G401.6 (cell line): ENCODE measurements around the gene C19orf47.

ENCODE experiments used
- FAIRE-seq: peaks from 2 replicates; lab custom pipeline; 2012; peaks lifted over from hg19 to GRCh38; lab: Jason Lieb, UNC

Gene C19orf47, protein sequence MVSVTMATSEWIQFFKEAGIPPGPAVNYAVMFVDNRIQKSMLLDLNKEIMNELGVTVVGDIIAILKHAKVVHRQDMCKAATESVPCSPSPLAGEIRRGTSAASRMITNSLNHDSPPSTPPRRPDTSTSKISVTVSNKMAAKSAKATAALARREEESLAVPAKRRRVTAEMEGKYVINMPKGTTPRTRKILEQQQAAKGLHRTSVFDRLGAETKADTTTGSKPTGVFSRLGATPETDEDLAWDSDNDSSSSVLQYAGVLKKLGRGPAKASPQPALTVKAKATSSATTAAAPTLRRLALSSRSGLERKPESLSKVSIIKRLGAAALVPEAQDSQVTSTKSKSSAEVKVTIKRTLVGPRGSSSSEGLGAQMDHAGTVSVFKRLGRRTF

DNA sequence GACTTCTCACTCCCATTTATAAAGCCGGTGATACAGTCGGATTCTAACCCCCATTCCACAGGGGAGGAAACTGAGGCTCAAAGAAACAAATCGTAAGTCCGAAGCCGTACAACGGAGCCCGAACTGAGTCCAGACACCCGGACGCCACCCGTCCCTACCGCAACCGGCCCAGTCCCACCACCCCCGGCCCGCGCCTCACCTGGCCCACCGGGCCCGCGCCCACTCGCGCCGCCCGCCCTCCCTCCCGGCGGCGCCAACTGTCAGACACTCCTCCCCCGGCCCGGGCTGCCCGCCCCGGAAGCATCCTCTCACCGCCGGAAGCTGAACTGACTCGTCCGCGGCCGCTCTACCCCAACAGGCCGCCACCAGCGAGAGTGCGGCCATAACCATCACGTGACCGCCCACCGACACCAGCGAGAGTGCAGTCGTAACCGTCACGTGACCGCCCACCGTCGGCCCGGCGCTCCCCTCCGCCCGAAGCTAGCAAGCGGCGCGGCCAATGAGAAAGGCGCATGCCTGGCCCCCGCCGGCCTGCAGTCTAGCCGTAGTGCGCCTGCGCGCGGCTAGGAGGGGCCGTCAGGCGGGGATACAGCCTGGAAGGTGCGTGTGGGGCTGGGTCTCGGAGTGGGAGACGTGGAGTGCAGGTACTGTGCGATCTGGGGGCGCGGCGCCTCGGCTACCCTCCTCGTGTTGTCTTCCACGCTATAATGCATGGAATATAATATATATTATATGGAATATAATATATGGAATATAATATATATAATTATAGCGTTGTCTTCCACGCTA lies at the start of gene C19orf47, which contains the start of gene PLD3:
Gene C19orf47, minus strand, starts transcription at position 273 of the 789 bp plus-strand sequence. CDS start 6,540 bp downstream, outside the sequence.
Gene PLD3, plus strand, starts transcription at position 571 of the 789 bp plus-strand sequence. CDS start 17,789 bp downstream, outside the sequence.
- peak; percentile 95 for FAIRE-seq

DNA sequence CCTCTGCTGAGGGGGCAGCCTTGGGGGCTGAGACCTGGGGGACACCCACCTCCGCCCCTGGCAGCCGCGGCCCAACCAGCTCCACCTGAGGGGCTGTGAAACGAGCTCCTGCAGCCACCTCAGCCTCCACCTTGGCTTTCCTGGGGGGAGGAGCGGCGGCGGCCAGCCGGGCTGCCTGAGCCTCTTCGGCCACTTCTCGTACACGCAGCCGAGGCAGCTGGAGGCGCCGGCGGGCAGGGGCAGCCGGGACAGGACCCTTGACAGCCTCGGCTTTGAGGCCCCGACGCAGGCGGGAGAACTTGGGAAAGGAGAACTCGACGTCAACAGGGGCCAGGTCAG lies 49.3 kb upstream of the C19orf47 start:
- no peak for FAIRE-seq

DNA sequence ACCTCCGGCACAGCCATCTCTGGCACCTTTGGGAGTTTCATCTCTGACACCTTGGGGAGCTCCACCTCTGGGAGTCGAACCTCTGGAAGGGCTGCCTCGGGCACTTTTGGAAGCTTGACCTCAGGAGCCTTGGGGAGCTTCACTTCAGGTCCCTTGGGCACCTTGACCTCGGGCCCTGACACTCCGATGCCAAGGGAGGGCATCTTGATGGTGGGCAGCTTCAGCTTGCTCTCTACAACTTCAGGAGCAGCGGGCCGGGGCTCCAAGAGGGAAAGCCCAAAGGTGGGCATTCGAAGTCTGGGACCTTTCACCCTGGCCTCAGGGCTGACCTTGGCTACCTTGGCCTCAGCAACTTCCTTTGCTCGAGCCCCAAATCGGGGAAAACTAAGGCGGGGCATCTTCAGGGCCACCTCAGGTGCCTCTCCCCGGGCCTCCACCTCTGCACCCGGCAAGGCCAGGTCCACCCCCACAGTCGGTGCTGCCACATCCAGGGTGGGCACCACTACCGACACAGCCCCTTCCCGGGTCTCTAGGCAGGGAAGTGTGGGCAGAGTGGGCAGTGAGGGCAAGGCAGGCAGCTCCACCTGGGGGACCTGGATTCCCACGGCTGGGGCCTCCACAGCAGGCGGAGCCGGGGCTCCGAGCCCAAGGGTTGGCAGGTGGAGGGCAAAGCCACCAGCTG lies 48.8 kb upstream of the C19orf47 start:
- no peak for FAIRE-seq

DNA sequence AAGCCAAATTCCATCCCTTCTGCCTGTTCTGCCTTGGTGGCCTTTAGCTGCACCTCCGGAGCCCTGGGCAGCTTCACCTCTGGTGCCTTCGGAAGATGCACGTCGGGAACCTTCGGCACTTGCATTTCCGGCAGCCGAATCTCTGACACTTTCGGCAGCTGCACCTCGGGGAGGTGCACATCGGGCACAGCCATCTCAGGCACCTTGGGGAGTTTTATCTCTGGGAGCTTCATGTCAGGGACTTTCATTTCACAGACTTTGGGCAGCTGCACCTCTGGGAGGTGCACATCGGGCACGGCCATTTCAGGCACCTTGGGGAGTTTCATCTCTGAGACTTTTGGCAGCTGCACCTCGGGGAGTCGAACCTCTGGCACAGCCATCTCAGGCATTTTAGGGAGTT lies 47.8 kb upstream of the C19orf47 start:
- no peak for FAIRE-seq

DNA sequence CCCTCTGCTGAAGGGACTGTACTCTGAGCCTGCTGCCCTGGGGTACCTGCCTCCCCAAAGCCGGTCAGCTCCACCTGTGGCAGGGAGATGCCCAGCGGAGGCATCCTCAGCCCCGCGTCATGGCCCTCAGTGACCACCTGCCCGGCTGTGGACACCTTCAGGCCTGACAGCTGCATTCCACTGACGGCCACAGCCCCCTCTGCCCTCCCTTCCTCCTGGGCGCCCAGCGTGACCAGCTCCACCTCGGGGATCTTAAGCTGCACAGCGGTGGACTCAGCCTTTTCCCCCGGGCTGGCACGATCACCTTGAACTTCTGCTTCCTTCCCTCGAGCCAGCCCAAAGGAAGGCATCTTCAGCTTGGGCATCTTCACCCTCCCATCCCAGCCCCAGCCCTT lies 46.6 kb upstream of the C19orf47 start:
- FAIRE-seq: no peak

DNA sequence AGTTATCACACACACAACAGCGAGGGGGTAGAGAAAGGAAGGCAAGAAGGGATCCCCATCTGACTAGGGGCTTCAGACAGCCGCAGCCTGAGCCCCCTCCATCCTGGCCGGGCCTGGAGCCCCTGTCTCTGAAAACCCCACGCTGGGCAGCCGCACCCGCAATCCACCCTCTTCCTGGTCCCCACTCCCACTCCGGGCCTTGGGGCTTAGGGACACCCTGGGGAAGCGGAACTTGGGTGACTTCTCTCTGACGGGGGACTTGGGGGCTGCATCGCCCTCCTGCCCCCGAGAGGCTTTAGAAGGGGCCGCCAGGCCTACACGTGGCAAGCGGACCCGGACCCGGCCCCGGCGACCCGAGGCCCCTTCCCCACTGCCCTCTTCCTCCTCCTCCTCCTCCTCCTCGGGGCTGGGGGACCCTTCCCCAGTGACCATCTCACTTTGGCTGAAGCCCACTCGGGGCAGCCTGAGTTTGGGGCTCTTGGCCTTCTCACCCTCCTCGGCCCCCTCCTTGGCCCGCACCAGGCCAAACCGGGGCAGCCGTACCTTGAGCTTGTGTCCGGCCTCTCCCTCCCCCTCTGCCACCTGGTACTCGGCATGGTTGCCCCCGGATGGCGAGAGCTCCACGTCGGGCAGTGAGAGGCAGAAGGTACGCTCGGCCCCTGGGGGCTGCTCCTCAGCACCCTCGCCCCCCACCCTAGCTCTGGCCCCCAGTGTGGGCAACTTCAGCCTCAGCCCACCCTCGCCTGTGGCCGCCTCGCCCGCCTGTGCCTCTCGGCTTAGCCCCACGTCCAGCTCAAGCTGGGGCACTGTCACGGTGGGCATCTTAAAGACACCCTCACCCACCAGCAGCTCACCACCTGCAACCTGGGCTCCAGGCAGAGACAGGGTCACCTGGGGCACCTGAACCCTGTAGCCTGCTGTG lies 46.0 kb upstream of the C19orf47 start:
- no peak for FAIRE-seq

DNA sequence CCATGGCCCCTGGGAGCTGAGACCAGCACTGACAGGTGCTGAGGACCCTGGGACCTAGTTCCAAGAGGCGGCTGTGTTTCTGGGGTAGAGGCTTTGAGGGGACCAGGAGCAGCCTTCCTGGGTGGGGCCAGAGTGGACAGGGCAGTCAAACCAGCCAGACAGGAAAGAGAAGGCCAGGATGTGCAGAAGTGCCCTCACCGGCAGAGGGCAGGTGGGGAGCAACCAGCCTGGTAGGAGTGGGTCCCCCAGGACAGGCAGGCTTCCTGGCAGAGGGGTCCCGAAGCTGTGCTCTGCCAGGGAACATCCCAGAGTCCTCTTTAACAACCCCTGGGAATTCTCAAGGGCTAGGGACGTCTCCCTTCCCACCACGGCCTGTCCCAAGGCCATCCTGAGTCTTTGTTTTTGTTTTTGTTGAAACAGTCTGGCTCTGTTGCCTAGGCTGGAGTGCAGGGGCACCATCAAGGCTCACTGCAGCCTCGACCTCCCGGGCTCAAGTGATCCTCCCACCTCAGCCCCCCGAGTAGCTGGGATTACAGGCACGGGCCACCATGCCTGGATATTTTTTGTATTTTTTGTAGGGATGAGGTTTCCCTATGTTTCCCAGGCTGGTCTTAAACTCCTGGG lies 44.8 kb upstream of the C19orf47 start:
- FAIRE-seq: no peak

DNA sequence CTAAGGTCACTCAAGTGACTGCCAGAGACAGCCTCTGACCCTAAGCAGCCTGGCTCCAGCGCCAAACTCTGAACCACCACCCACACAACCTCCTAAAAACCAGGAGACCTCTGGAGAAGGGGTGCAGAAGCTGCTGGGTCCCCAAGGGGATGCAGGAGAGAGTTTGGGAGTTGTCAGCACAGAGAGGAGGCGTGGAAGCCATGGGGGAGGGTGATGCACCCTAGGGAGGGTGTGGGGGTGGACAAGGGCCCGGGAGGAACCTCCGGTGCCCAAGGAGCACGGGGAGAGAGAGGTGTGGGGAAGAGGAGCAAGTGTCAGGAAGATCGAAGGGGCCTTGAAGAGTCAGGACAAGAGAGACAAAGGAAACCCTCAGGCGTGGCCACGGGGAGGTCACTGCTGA lies 43.9 kb upstream of the C19orf47 start:
- no peak for FAIRE-seq

DNA sequence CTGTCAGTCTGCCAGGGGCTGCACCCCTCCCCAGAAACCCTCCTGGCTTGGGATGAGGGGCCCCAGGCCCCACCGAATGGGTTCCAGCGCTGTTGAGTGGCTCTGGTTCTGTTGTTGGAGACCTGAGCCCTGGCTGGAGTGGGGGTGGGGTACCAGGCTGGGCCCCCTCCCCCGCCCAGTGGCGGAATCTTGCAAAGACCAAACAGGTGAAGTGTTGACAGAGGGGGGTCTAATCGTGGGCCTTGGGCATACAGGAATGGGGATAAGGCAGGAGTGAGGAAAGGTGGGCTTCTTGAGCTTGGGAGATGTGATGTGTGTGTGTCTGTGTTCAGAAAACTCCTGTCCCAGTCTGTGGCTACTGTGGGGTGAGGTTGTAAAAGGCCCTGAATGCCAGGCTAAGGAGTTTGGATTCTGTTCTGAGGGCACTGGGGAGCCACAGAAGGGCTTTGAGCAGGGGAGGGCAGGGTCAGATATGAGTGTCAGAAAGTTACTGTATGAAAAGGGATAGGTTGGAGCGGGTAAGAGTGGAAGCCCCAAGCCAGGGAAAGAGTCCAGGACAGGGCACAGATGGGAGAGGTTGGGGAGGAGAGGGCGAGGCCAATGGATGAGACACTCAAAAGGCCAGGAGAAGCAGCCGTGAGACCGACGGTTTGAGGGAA lies 42.0 kb upstream of the C19orf47 start, which contains the start of gene HIPK4:
Gene HIPK4, minus strand, starts transcription at position 98 of the 659 bp plus-strand sequence. CDS start 279 bp downstream, outside the sequence.
- FAIRE-seq: no peak

DNA sequence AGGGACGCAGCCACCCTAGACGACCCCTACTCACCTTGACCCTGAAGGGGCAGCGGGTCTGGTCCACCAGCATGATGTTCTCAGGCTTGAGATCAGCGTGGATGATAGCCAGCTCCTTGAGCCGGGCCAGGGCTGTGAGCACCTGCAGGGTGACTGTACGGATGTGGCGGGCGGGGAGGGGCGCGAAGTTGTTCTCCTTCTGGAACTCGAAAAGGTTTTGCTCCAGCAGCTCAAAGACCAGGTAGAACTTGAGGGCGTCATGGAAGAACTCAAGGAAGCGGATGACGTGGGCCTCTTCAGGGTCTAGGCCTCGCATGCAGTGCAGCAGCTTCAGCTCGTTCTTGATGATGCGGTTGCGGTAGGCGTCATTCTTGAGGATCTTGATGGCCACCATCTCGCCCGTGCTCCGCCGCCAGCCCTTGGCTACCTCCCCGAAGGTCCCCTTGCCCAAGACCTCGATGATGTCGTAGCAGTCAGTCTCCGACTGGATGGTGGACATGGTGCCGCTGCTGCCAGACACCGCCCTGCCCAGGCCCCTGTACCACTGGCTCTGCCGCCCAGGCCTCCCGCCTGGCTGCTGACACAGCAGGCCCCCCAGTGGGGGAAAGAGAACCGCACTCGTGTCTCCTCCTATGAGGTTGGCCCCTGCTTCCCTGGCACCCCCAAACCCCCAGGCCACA lies 41.3 kb upstream of the C19orf47 start:
- no peak for FAIRE-seq

DNA sequence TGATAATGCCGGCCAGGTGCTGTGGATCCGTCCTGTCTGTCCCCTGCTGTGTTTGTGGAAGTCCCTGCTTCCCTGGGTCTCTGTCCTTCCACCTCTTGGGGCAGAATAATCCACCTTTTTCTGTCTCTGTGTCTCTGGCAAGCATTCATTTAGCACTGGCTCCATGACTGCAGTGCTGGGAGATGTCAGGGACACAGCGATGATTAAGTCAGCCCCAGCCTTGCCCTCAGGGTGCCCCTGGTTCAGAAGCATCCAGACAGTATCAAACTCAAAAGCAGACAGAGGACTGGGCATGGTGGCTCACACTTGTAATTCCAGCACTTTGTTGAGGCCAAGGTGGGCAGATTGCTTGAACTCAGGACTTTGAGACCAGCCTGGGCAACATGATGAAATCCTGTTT lies 40.3 kb upstream of the C19orf47 start:
- FAIRE-seq: no peak

DNA sequence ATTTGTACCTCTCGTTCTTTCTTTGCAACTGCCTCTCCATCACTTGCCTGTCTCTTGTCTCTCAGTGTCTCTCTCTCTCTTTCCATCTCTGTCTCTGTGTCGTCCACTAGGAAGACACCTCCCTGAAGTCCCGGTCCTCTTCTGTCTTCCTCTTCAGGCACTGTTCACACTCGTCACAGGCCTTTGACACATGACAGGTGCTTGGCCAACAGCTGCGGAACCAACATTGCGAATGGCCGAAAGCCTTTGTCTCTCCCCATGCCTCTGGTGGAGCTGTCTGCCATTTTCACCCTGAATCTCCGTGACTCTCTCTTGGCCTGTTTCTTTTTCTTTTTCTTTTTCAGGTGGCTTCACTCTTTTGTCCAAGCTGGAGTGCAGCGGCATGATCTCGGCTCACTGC lies 39.0 kb upstream of the C19orf47 start:
- FAIRE-seq: no peak

DNA sequence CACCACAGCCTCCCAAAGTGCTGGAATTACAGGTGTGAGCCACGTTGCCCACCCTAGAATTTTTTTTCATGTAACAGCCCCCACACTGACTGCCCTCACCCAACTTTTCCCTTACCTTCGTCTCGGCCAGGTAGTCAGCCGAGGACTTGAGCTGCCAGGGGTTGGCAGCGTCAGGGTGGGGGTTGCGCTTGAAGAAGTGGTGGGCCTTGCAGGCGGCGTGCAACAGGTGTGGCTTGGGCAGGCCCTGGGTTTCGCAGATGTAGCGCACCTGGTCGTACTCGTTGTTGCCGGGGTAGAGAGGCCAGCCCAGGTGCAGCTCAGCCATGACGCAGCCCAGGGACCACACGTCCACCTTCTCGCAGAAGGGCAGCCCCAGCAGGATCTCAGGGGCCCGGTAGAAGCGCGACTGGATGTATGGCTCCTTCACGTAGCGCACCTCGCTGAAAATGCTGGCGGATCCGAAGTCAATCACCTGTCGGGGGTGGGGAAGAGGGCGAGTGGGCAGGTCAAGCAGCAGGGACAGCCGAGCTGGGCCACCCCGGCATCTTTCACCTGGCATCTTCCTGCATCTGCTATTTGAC lies 35.6 kb upstream of the C19orf47 start:
- no peak for FAIRE-seq

DNA sequence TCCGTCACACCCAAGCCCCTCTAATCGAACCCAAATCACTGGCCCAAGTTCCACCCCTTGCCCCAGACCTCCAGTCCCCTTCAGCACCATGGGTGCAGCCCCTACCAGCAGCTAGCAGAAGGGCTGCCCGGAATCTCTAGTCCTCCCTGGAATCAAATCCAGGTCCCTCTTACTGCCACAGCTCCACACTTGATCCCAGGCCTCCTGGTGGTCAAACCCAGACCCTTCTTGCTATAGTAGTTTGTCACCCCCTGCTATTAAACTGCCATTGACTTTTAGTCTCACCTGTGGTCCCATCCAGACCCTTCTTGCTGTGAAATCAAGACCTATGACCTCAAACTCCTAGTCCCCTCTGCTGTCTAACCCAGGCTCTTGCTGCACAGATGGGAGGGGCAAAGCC lies 33.1 kb upstream of the C19orf47 start:
- no peak for FAIRE-seq

DNA sequence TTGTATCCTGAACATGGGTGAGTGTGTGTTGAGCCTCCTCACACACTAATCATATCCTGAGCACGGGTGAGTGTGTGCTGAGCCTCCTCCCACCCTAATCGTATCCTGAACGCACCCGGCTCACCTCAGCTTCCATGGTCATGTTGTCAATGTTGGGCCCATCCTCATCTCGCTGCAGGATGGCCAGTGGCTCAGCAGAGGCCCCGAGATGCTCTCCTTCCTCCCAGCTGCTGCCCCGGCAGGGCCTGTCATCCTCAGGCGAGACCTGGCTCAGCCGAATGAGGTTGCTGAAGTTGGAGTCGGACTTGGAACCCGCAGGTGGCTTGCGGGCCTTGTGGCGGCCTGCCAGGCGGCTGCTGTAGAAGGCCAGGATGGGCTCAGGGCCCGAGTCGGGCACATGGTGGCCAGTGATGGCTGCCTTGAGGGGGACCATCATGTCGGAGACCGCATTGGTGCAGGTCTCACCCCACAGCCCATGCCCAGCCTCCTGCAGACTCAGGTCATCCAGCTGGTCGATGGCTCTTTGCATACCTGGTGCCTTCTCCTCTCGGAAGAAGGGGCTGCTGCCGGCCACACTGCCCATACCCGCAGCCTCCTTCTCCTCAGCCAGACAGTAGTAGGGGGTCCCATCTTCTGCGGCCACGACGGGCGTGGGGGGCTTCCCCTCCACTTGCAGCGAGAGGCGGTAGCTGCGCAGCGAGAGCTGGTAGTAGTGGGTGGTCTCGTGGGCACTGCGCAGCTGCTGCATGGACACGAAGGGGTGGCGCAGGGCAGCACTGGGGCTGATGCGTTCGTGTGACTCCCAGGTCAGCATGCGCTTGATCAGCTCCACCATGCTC lies 32.2 kb upstream of the C19orf47 start:
- no peak for FAIRE-seq

DNA sequence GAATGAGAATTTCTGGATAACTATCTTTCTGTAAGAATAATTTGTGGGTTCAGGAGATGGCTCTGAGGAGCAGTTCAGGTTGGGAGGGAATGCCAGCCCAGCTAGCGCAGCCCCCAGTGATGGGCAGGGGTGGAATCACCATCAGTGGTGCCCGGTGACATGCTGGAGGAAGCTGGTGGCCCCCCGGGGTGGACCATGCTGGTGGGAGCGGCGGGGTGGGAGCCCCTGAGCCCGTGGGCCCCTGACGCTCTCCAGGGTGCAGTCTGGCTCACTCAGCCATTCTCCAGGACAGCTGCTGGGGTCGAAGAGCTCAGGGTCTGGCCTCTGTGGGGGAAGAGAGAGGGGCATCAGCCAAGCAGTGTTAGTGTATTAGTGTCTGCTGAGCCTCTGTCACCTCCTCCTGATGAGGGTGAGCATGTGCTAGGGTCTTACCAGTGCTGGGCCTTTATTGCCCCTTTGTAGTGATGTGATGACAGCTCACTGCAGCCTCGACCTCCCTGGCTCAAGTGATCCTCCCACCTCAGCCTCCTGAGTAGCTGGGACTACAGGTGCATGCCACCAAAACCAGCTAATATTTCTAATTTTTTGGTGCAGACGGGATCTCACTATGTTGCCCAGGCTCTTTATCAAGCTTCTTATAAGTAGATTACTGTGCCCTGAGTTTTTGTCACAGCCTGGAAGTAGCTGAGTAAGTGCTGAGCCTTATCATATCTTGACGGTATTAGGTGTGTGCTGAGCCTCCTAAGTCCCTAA lies 31.4 kb upstream of the C19orf47 start:
- FAIRE-seq: no peak

DNA sequence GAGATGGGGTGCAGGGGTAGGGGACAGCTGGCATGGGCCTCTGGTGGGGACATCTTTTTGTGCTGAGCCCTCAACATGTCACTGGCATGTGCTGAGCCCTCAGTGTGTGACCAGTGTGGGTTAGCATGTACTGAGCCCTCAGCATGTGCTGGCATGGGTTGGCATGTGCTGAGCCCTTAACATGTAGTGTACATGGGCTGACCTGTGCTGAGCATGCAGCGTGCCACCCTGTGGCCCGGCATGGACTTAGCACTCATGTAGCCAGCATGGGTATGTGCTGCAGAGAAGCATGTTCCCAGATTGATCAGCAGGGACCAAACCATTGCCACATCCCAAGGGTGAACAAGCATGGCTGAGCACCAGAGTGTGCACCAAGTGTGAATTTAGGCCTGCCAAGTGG lies 30.3 kb upstream of the C19orf47 start:
- no peak for FAIRE-seq

DNA sequence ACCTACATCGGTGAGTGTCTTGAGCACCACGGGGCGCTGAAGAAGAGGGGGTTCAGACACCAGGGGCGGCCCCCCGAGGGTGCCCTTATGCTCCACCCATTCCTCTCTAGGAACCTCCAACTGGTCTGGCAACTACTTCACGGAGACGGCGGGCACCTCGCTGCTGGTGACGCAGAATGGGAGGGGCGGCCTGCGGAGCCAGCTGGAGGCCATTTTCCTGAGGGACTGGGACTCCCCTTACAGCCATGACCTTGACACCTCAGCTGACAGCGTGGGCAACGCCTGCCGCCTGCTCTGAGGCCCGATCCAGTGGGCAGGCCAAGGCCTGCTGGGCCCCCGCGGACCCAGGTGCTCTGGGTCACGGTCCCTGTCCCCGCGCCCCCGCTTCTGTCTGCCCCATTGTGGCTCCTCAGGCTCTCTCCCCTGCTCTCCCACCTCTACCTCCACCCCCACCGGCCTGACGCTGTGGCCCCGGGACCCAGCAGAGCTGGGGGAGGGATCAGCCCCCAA lies 29.7 kb upstream of the C19orf47 start:
- FAIRE-seq: no peak
